Measurements from ENCODE around the gene SIRT7. TPM values are rescaled to one million over a fixed set of nuclear protein-coding genes. Genes with fewer than 3 reads are reported as not detected.

The SIRT7 gene, protein sequence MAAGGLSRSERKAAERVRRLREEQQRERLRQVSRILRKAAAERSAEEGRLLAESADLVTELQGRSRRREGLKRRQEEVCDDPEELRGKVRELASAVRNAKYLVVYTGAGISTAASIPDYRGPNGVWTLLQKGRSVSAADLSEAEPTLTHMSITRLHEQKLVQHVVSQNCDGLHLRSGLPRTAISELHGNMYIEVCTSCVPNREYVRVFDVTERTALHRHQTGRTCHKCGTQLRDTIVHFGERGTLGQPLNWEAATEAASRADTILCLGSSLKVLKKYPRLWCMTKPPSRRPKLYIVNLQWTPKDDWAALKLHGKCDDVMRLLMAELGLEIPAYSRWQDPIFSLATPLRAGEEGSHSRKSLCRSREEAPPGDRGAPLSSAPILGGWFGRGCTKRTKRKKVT
- 33.1 and 36.5 TPM in 2 replicates for polyA plus RNA-seq (2013)

GRCh38 chr17:81917565-81918332, at the start of gene SIRT7:
Gene SIRT7, minus strand, starts transcription at chr17:81918176. Its CDS starts 45 bp downstream, at chr17:81918131.
- Histone ChIP-seq H3K36me3 (ENCODE audit: control insufficient read depth in 1 of 2, insufficient read depth in 2 of 2, low read length in 2 of 2) (peaks cover 63 to 68% of the 10 kb centered on the region in 2 experiments), H2AFZ (ENCODE audit: insufficient read depth, low read length, poor library complexity) (peak within 1 kb of the TSS; percentile 46), H2AK5ac (ENCODE audit: low read length) (peak within 1 kb of the TSS; percentile 56), H3K4me3 (ENCODE audit: low read depth, low read length) (peak within 1 kb of the TSS; percentile 97), H4K8ac (ENCODE audit: low read depth, low read length) (peak within 1 kb of the TSS; percentile 81), H2BK120ac (ENCODE audit: insufficient read depth, low read length, poor library complexity) (peak within 1 kb of the TSS; percentile 58), H3K4ac (ENCODE audit: low read depth, low read length) (peak within 1 kb of the TSS; percentile 80), H3K23ac (ENCODE audit: low read length) (no peak within 1 kb of the TSS), H3K14ac (ENCODE audit: low read length) (peak within 1 kb of the TSS; percentile 62), H2BK12ac (ENCODE audit: low read length) (no peak within 1 kb of the TSS), H3K4me2 (ENCODE audit: low read length) (peak within 1 kb of the TSS; percentile 95), H3K79me1 (ENCODE audit: low read length) (peaks cover 7% of the 10 kb centered on the region), H3K27me3 (ENCODE audit: insufficient read depth, low read length) (no peaks in the 10 kb centered on the region), H2BK5ac (ENCODE audit: low read depth, low read length, poor library complexity) (peak within 1 kb of the TSS; percentile 49), H3K79me2 (ENCODE audit: control insufficient read depth, insufficient read depth, low read length, poor library complexity) (peaks cover 12% of the 10 kb centered on the region), H3K9me3 (ENCODE audit: insufficient read depth, low read depth, low read length) (peaks cover 2% of the 10 kb centered on the region), H4K91ac (ENCODE audit: low read depth, low read length) (peak within 1 kb of the TSS; percentile 72), H3K18ac (ENCODE audit: low read length) (peak within 1 kb of the TSS; percentile 47), H4K12ac (ENCODE audit: low read depth, low read length) (peak within 1 kb of the TSS; percentile 48), H3K27ac (ENCODE audit: low read depth, low read length) (peak within 1 kb of the TSS; percentile 14), H3K4me1 (ENCODE audit: control insufficient read depth in 1 of 2, insufficient read depth in 2 of 2, low read length in 2 of 2) (peaks cover 7 to 8% of the 10 kb centered on the region in 2 experiments), H3K9ac (ENCODE audit: low read length) (peak within 1 kb of the TSS; percentile 81)
- peak; percentile 58 to 83 for DNase-seq
- WGBS (ENCODE audit: extremely low coverage, insufficient coverage, insufficient read length), result no CpG with 5 or more reads among the region's 94 CpGs

DNA sequence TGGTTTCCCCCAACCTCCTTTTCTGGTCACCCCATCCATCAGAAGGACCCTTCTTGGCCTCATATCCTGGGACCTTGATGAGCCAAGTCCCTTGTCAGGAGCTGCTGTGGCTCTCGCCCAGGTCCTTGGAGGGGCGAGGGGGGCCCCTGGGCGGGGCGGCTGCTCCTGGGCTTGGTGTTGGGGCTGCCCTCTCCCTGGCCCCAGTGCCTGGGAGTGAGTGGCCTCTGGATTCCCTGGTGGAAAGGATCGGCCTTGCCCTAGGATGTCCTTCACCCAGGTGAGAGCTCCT, 49.2 kb upstream of the SIRT7 start:
- H4K12ac ChIP-seq (ENCODE audit: low read depth, low read length), result no peak overlapping the region
- peak overlapping the region; percentile 47 for H3K18ac ChIP-seq (ENCODE audit: low read length)
- H3K9ac ChIP-seq (ENCODE audit: low read length), result no peak overlapping the region
- peak overlapping the region; percentile 35 for H2BK12ac ChIP-seq (ENCODE audit: low read length)
- no peak overlapping the region for H3K4me2 ChIP-seq (ENCODE audit: low read length)
- no peaks in the 10 kb centered on the region for H3K9me3 ChIP-seq (ENCODE audit: insufficient read depth, low read depth, low read length)
- H2BK120ac ChIP-seq (ENCODE audit: insufficient read depth, low read length, poor library complexity), result peak overlapping the region; percentile 71
- no peak for DNase-seq
- no peak overlapping the region for H3K27ac ChIP-seq (ENCODE audit: low read depth, low read length)
- peak overlapping the region; percentile 56 for H4K91ac ChIP-seq (ENCODE audit: low read depth, low read length)
- no peak overlapping the region for H2BK5ac ChIP-seq (ENCODE audit: low read depth, low read length, poor library complexity)
- peak overlapping the region; percentile 43 for H3K14ac ChIP-seq (ENCODE audit: low read length)
- no peak overlapping the region for H3K23ac ChIP-seq (ENCODE audit: low read length)
- H4K8ac ChIP-seq (ENCODE audit: low read depth, low read length), result no peak overlapping the region
- H3K4ac ChIP-seq (ENCODE audit: low read depth, low read length), result peak overlapping the region; percentile 28
- H3K4me3 ChIP-seq (ENCODE audit: low read depth, low read length), result no peak overlapping the region
- no CpG with 5 or more reads among the region's 5 CpGs for WGBS (ENCODE audit: extremely low coverage, insufficient coverage, insufficient read length)
- H3K4me1 ChIP-seq (ENCODE audit: control insufficient read depth in 1 of 2, insufficient read depth in 2 of 2, low read length in 2 of 2), result peaks cover 6 to 20% of the 10 kb centered on the region in 2 experiments
- no peak overlapping the region for H2AFZ ChIP-seq (ENCODE audit: insufficient read depth, low read length, poor library complexity)
- H3K79me1 ChIP-seq (ENCODE audit: low read length), result peaks cover 11% of the 10 kb centered on the region
- H3K27me3 ChIP-seq (ENCODE audit: insufficient read depth, low read length), result peaks cover 6% of the 10 kb centered on the region
- H2AK5ac ChIP-seq (ENCODE audit: low read length), result peak overlapping the region; percentile 32
- no peaks in the 10 kb centered on the region for H3K79me2 ChIP-seq (ENCODE audit: control insufficient read depth, insufficient read depth, low read length, poor library complexity)
- H3K36me3 ChIP-seq (ENCODE audit: control insufficient read depth in 1 of 2, insufficient read depth in 2 of 2, low read length in 2 of 2), result no peaks in the 10 kb centered on the region

- whole genome bisulfite sequencing (ENCODE audit: extremely low coverage, insufficient coverage, insufficient read length), result no CpG with 5 or more reads among the region's 41 CpGs
- no peak overlapping the region for H2AFZ ChIP-seq (ENCODE audit: insufficient read depth, low read length, poor library complexity)
Measured at GRCh38 chr17:81966343-81967243, 48.6 kb upstream of the SIRT7 start.

More at GRCh38 chr17:81966343-81967243, 48.6 kb upstream of the SIRT7 start:
- no peak overlapping the region for H3K4me3 ChIP-seq (ENCODE audit: low read depth, low read length)
- DNase-seq, result peak; percentile 68 to 71
- H3K27ac ChIP-seq (ENCODE audit: low read depth, low read length), result no peak overlapping the region
- no peaks in the 10 kb centered on the region for H3K36me3 ChIP-seq (ENCODE audit: control insufficient read depth in 1 of 2, insufficient read depth in 2 of 2, low read length in 2 of 2)
- H3K9ac ChIP-seq (ENCODE audit: low read length), result no peak overlapping the region
- H2BK5ac ChIP-seq (ENCODE audit: low read depth, low read length, poor library complexity), result peak overlapping the region; percentile 6
- H3K4me2 ChIP-seq (ENCODE audit: low read length), result no peak overlapping the region
- no peaks in the 10 kb centered on the region for H3K9me3 ChIP-seq (ENCODE audit: insufficient read depth, low read depth, low read length)
- H2BK120ac ChIP-seq (ENCODE audit: insufficient read depth, low read length, poor library complexity), result peak overlapping the region; percentile 71
- H4K91ac ChIP-seq (ENCODE audit: low read depth, low read length), result peak overlapping the region; percentile 56
- peaks cover 6 to 21% of the 10 kb centered on the region in 2 experiments for H3K4me1 ChIP-seq (ENCODE audit: control insufficient read depth in 1 of 2, insufficient read depth in 2 of 2, low read length in 2 of 2)
- no peak overlapping the region for H4K12ac ChIP-seq (ENCODE audit: low read depth, low read length)
- H3K79me2 ChIP-seq (ENCODE audit: control insufficient read depth, insufficient read depth, low read length, poor library complexity), result no peaks in the 10 kb centered on the region
- peaks cover 12% of the 10 kb centered on the region for H3K27me3 ChIP-seq (ENCODE audit: insufficient read depth, low read length)
- peak overlapping the region; percentile 28 for H3K4ac ChIP-seq (ENCODE audit: low read depth, low read length)
- peak overlapping the region; percentile 47 for H3K18ac ChIP-seq (ENCODE audit: low read length)
- peak overlapping the region; percentile 35 for H2BK12ac ChIP-seq (ENCODE audit: low read length)
- peak overlapping the region; percentile 78 for H4K8ac ChIP-seq (ENCODE audit: low read depth, low read length)
- H3K23ac ChIP-seq (ENCODE audit: low read length), result no peak overlapping the region
- peak overlapping the region; percentile 32 for H2AK5ac ChIP-seq (ENCODE audit: low read length)
- peak overlapping the region; percentile 43 for H3K14ac ChIP-seq (ENCODE audit: low read length)
- peaks cover 11% of the 10 kb centered on the region for H3K79me1 ChIP-seq (ENCODE audit: low read length)
